Stimulated activated CD8-positive, alpha-beta memory T cell treated with anti-CD3 and anti-CD28 coated beads, Interleukin-4, amount 100 ng/mL, for 48 hours (primary cell): ENCODE data around the gene MICOS13.

Experiments
- DNase-seq: peaks from one replicate; pipeline ENCODE4 v3.0.0-alpha.2; 2020

Gene MICOS13

GRCh38 chr19:5686647-5687359 lies 6.5 kb upstream of the MICOS13 start:
- peak; percentile 100 for DNase-seq

GRCh38 chr19:5686326-5686646 lies 6.0 kb upstream of the MICOS13 start:
- DNase-seq = no peak

- DNase-seq = no peak
Observed at GRCh38 chr19:5684694-5685430, 4.5 kb upstream of the MICOS13 start.

GRCh38 chr19:5683177-5683886 lies 3.0 kb upstream of the MICOS13 start:
- no peak for DNase-seq

GRCh38 chr19:5682107-5682482 lies 1.8 kb upstream of the MICOS13 start:
- DNase-seq = no peak

- DNase-seq = no peak
Observed at GRCh38 chr19:5681391-5682106, 1.2 kb upstream of the MICOS13 start.

- DNase-seq = no peak
Observed at GRCh38 chr19:5680084-5680436, 256 bp downstream of the MICOS13 start.

- DNase-seq = no peak
Observed at GRCh38 chr19:5679289-5680083, 830 bp downstream of the MICOS13 start.

- no peak for DNase-seq
Observed at GRCh38 chr19:5678071-5678718, 2.1 kb downstream of the MICOS13 start.

GRCh38 chr19:5677580-5677979 lies 2.7 kb downstream of the MICOS13 start:
- DNase-seq = no peak

GRCh38 chr19:5677136-5677535 lies 3.2 kb downstream of the MICOS13 start:
- DNase-seq = no peak

- no peak for DNase-seq
Observed at GRCh38 chr19:5676772-5677105, 3.6 kb downstream of the MICOS13 start.

- DNase-seq = no peak
Observed at GRCh38 chr19:5676105-5676771, 4.1 kb downstream of the MICOS13 start.

GRCh38 chr19:5674714-5675113 lies 5.6 kb downstream of the MICOS13 start:
- DNase-seq = no peak

GRCh38 chr19:5673752-5674151 lies 6.6 kb downstream of the MICOS13 start:
- DNase-seq = no peak

GRCh38 chr19:5672708-5673459 lies 7.4 kb downstream of the MICOS13 start:
- DNase-seq = no peak

- DNase-seq = no peak
Observed at GRCh38 chr19:5671600-5671999, 8.7 kb downstream of the MICOS13 start.

GRCh38 chr19:5669212-5669611 lies 11.1 kb downstream of the MICOS13 start:
- no peak for DNase-seq

- no peak for DNase-seq
Observed at GRCh38 chr19:5667751-5668271, 12.5 kb downstream of the MICOS13 start.

- DNase-seq = no peak
Observed at GRCh38 chr19:5666921-5667610, 13.2 kb downstream of the MICOS13 start.
